ENCODE measurements around the gene PLEKHM3.
A peak's percentile ranks its signal among the peaks of the same experiment; 100 is the strongest.
"Not testable (repeated sequence)": the region's sequence is repeated elsewhere in the genome, so short reads cannot be mapped to it uniquely, and the experiment has no call there.

Gene PLEKHM3

GRCh38 chr2:207813221-207813916 is 212.0 kb downstream of the PLEKHM3 start:
- H3K36me3 Mint-ChIP-seq: no peaks in the 10 kb centered on the region
- H3K4me3 Mint-ChIP-seq: no peak overlapping the region
- H3K9me3 Mint-ChIP-seq: no peaks in the 10 kb centered on the region
- no peaks in the 10 kb centered on the region for H3K27me3 Mint-ChIP-seq
- no peak overlapping the region for H3K27ac Mint-ChIP-seq
- H3K4me1 Mint-ChIP-seq: no peaks in the 10 kb centered on the region

- H3K36me3 Mint-ChIP-seq: no peaks in the 10 kb centered on the region
- H3K27me3 Mint-ChIP-seq: no peaks in the 10 kb centered on the region
- H3K4me3 Mint-ChIP-seq: no peak overlapping the region
- no peaks in the 10 kb centered on the region for H3K9me3 Mint-ChIP-seq
- no peak overlapping the region for H3K27ac Mint-ChIP-seq
- H3K4me1 Mint-ChIP-seq: no peaks in the 10 kb centered on the region
Observed at GRCh38 chr2:207812726-207813080, 212.6 kb downstream of the PLEKHM3 start.

DNA sequence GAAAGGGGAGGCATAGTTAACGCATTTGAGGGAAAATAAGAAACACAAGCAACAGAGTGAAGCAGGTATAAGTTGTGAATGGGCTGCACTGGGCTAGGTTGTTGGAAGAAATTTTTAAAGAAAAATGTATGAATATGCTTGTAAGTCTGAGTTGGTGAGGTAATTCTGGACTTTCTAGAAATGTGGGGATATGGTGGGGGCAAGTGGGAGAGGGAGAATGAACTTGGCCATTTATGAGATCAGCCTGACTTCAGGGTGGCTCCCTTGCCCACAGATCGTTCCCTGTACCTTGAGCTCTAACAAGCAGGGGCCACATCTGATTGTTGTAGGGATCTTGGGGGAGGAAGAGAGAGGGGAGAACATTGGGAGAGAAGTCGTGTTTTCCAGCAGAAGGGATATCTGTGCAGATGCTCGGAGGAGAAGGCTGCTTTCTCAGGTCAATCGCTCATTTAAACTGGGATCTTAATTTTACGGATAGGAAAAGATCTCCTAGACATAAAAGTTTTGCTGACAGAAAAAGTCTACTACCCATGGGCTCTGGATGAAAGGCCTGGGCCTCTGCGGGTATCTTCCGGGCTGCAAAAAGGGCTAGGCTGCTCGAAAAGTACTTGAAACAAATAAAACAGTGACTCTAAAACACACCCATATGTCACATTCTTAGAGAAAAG is 213.1 kb downstream of the PLEKHM3 start:
- H3K4me3 Mint-ChIP-seq: no peak overlapping the region
- H3K9me3 Mint-ChIP-seq: no peaks in the 10 kb centered on the region
- no peaks in the 10 kb centered on the region for H3K27me3 Mint-ChIP-seq
- no peak overlapping the region for H3K27ac Mint-ChIP-seq
- no peaks in the 10 kb centered on the region for H3K36me3 Mint-ChIP-seq
- no peaks in the 10 kb centered on the region for H3K4me1 Mint-ChIP-seq

GRCh38 chr2:207811658-207812057 is 213.7 kb downstream of the PLEKHM3 start:
- H3K27me3 Mint-ChIP-seq, H3K9me3 Mint-ChIP-seq, H3K4me3 Mint-ChIP-seq: not testable (repeated sequence)

GRCh38 chr2:207810200-207810788 is 215.0 kb downstream of the PLEKHM3 start:
- Mint-ChIP-seq H3K4me3 (no peak overlapping the region), H3K27me3 (no peaks in the 10 kb centered on the region), H3K4me1 (no peaks in the 10 kb centered on the region), H3K36me3 (no peaks in the 10 kb centered on the region), H3K9me3 (no peaks in the 10 kb centered on the region), H3K27ac (no peak overlapping the region)

More at GRCh38 chr2:207811658-207812057, 213.7 kb downstream of the PLEKHM3 start:
- not testable (repeated sequence) for H3K27ac Mint-ChIP-seq, H3K36me3 Mint-ChIP-seq, H3K4me1 Mint-ChIP-seq

DNA sequence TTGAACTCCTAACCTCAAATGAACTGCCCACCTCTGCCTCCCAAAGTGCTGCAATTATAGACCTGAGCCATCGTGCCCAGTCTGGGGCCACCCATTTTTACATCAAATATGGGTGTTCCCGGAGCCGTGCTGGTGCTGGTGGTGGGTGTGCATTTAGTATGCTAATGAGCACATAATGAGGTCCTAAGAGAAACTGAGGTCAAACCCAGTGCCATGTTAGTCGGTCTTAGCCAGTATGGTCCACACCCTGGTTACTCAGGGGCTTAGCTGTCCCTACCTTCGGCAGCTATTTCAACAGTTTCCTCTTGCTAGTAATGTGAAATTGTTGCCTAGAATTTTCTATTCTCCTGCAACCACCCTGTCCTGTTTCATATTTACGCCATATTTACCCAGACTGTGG is 217.2 kb downstream of the PLEKHM3 start:
- Mint-ChIP-seq H3K9me3 (no peaks in the 10 kb centered on the region), H3K4me3 (no peak overlapping the region)

GRCh38 chr2:207807516-207807915 is 217.8 kb downstream of the PLEKHM3 start:
- no peak overlapping the region for H3K4me3 Mint-ChIP-seq
- no peaks in the 10 kb centered on the region for H3K27me3 Mint-ChIP-seq
- H3K4me1 Mint-ChIP-seq: no peaks in the 10 kb centered on the region
- H3K9me3 Mint-ChIP-seq: no peaks in the 10 kb centered on the region
- H3K27ac Mint-ChIP-seq: no peak overlapping the region
- no peaks in the 10 kb centered on the region for H3K36me3 Mint-ChIP-seq

More for the DNA sequence above, 217.2 kb downstream of the PLEKHM3 start:
- Mint-ChIP-seq H3K36me3 (no peaks in the 10 kb centered on the region), H3K27ac (no peak overlapping the region), H3K27me3 (no peaks in the 10 kb centered on the region), H3K4me1 (no peaks in the 10 kb centered on the region)

DNA sequence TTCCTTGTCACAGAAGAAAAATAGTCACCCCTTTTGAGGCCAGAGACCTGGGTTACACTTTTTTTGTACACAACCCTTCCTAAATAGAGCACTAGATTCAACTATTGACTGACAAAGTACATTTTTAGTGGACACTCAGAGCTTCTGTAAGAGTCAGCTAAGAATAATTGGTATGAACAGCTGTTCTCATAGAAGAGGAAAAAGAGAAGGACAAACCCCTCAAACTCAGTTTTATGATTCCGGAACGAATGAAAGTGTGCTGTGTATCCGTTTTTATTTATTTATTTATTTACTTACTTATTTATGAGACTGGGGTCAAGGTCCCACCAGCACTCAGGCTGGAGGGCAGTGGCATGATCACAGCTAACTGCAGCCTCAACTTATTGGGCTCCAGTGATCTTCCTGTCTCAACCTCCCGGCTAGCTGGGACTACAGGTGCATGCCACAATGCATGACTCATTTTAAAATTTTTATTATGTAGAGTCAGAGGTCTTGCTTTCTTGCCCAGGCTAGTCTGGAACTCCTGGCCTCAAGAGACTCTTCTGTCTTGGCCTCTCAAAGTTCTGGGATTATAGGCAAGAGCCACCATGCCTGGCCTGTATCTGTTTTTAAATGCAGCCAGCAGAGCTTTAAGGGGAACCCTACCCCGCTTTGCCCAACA is 219.6 kb downstream of the PLEKHM3 start:
- Mint-ChIP-seq H3K27ac (no peak overlapping the region), H3K4me3 (no peak overlapping the region), H3K4me1 (no peaks in the 10 kb centered on the region), H3K27me3 (no peaks in the 10 kb centered on the region), H3K36me3 (no peaks in the 10 kb centered on the region), H3K9me3 (no peaks in the 10 kb centered on the region)

GRCh38 chr2:207802650-207803049 is 222.7 kb downstream of the PLEKHM3 start:
- Mint-ChIP-seq H3K9me3 (no peaks in the 10 kb centered on the region), H3K27me3 (no peaks in the 10 kb centered on the region), H3K27ac (no peak overlapping the region), H3K4me1 (no peaks in the 10 kb centered on the region), H3K36me3 (no peaks in the 10 kb centered on the region), H3K4me3 (no peak overlapping the region)

DNA sequence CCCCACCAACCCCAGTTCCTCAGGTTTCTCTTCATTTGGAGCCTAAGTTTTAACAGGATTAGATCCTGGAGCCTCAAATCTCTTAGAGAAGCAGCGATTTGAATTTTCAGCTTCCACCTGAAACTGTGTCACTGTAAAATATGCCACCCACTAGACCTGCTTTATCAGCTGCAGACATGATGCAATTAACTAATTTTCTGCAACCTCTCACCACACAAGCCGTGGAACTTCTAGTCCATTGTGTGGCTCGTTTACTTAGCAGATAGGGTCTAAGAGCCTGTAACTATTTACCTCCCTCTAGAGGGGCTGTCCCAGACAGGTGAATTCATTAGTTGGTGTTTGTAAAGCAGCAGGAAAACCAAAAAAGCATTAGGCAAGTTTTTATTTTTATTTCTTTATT is 224.1 kb downstream of the PLEKHM3 start:
- no peaks in the 10 kb centered on the region for H3K36me3 Mint-ChIP-seq
- no peaks in the 10 kb centered on the region for H3K27me3 Mint-ChIP-seq
- no peaks in the 10 kb centered on the region for H3K9me3 Mint-ChIP-seq
- H3K4me1 Mint-ChIP-seq: no peaks in the 10 kb centered on the region
- H3K4me3 Mint-ChIP-seq: no peak overlapping the region
- H3K27ac Mint-ChIP-seq: no peak overlapping the region

- peaks cover 2% of the 10 kb centered on the region for H3K27me3 Mint-ChIP-seq
- no peaks in the 10 kb centered on the region for H3K36me3 Mint-ChIP-seq
- peaks cover 3% of the 10 kb centered on the region for H3K4me1 Mint-ChIP-seq
- H3K27ac Mint-ChIP-seq: no peak overlapping the region
- H3K4me3 Mint-ChIP-seq: no peak overlapping the region
- no peaks in the 10 kb centered on the region for H3K9me3 Mint-ChIP-seq
Observed at GRCh38 chr2:207796585-207797350, 228.6 kb downstream of the PLEKHM3 start.

DNA sequence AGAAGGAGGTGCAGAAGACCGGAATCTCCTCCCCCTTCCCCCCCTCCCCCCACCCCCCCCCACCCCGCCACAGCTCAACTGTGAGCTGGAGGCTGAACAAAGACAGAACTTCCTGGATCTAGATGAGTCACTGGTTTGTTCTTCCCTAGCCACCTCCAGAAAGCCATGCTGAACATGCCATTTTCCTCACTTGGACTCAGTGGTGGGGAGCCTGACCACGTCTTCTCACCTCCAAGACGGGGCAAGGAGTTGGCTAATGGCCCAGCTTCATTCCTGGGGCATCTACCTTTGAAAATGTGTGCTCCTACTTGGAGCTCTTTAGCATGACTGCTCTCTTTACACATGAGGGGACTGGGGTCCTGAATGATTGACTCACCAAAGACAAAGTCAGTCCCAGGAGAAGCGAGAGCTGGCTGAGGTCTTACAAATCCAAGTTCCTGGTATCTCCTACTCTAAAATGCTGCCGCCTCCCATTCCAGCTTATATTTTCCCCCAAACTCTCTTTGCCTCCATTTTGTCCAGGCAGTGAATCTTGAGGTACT is 233.0 kb downstream of the PLEKHM3 start:
- peaks cover 3% of the 10 kb centered on the region for H3K4me1 Mint-ChIP-seq
- no peak overlapping the region for H3K4me3 Mint-ChIP-seq
- no peaks in the 10 kb centered on the region for H3K9me3 Mint-ChIP-seq

DNA sequence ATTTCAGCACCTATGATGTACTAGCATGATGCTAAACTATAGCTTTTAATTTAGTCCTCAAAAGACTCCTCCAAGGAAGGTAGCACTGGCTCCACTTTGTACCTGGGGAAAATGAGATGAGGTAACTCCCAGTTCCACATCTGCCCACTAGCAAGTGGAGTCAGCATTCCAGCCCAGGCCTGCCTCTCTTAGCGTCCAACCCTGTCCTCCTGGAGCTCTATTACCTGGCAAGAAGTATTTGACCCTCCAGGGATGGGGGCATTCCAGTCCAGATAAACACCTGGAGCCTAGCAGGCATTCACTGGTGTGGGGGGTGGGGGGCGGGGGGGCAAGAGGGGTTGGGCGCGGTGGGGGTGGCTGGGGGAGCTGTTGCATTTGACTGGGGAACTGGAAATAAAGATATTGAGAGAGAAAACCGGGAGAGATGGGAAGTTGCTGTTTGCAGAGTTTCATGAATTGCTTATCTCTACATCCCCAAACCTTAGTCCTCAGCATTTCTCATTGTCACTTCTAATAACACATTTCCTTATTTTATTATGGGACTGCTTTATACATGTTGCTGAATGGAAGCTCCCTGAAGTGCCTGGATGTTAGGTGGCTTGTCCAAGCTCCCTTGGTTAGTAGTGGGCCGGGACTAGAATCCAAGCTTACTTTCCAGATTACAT is 233.6 kb downstream of the PLEKHM3 start:
- peaks cover 4% of the 10 kb centered on the region for H3K27me3 Mint-ChIP-seq
- no peak overlapping the region for H3K27ac Mint-ChIP-seq
- no peaks in the 10 kb centered on the region for H3K9me3 Mint-ChIP-seq
- peaks cover 3% of the 10 kb centered on the region for H3K4me1 Mint-ChIP-seq
- H3K36me3 Mint-ChIP-seq: no peaks in the 10 kb centered on the region
- H3K4me3 Mint-ChIP-seq: no peak overlapping the region

More for the DNA sequence above, 233.0 kb downstream of the PLEKHM3 start:
- H3K27ac Mint-ChIP-seq: no peak overlapping the region
- no peaks in the 10 kb centered on the region for H3K36me3 Mint-ChIP-seq
- peaks cover 4% of the 10 kb centered on the region for H3K27me3 Mint-ChIP-seq

DNA sequence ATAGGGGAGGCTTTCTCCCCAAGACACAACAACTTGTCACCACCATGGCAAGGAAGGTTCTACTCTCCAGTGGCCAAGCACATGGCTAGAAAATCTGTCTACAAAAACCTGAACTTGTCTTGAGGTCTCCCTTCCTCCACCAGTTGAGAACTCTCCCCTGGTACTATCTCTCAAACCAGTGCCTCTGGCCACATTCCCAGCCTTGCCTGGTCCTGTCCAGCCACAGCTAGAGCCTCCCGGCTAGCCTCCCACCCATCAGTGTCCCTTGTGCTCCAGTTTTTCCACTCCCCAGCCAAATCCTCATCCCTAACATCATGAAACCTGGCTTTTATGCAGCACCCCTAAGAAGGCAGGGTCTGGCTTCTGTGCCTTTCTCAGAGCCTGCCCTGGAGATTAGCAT is 234.4 kb downstream of the PLEKHM3 start:
- Mint-ChIP-seq H3K4me1 (peaks cover 3% of the 10 kb centered on the region), H3K36me3 (no peaks in the 10 kb centered on the region), H3K4me3 (no peak overlapping the region), H3K27me3 (peaks cover 4% of the 10 kb centered on the region), H3K9me3 (no peaks in the 10 kb centered on the region), H3K27ac (peak overlapping the region; percentile 13)

- H3K27me3 Mint-ChIP-seq: peaks cover 4% of the 10 kb centered on the region
- H3K27ac Mint-ChIP-seq: no peak overlapping the region
- H3K4me3 Mint-ChIP-seq: no peak overlapping the region
- H3K9me3 Mint-ChIP-seq: no peaks in the 10 kb centered on the region
- no peaks in the 10 kb centered on the region for H3K36me3 Mint-ChIP-seq
- H3K4me1 Mint-ChIP-seq: peaks cover 3% of the 10 kb centered on the region
Observed at GRCh38 chr2:207787800-207788199, 237.5 kb downstream of the PLEKHM3 start.
